NCI-H2196 treated with DMSO at 0.1 percent for 48 hours (cell line): ENCODE results near the gene AKAP4.

Experiments
- DNase-seq: peaks from one replicate; lab custom pipeline; 2025; ENCODE audit not compliant: unreplicated experiment; lab: John Stamatoyannopoulos, UW

AKAP4 gene, protein sequence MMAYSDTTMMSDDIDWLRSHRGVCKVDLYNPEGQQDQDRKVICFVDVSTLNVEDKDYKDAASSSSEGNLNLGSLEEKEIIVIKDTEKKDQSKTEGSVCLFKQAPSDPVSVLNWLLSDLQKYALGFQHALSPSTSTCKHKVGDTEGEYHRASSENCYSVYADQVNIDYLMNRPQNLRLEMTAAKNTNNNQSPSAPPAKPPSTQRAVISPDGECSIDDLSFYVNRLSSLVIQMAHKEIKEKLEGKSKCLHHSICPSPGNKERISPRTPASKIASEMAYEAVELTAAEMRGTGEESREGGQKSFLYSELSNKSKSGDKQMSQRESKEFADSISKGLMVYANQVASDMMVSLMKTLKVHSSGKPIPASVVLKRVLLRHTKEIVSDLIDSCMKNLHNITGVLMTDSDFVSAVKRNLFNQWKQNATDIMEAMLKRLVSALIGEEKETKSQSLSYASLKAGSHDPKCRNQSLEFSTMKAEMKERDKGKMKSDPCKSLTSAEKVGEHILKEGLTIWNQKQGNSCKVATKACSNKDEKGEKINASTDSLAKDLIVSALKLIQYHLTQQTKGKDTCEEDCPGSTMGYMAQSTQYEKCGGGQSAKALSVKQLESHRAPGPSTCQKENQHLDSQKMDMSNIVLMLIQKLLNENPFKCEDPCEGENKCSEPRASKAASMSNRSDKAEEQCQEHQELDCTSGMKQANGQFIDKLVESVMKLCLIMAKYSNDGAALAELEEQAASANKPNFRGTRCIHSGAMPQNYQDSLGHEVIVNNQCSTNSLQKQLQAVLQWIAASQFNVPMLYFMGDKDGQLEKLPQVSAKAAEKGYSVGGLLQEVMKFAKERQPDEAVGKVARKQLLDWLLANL

DNA sequence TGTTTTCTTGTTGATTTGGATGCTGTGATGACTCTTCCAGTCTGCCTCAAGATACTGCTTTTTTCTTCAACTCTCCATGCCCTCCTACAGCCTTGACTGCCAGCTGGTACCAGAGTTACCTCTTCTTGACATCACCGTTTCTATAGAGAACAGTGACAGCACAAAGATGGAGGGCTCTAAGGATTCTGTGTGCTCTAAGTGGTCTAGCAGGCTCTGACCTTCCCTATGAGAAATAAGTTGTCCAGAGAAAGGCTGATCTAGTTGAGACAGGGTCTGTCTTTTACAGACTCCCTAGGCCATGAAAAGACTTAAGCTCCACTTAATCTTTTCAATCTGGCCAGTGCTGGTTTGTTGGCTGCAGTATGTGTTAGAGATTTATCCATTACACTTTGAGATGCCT, at the start of gene AKAP4:
Gene AKAP4 (minus strand): TSS at position 101 of the 400 bp plus-strand sequence. CDS start 118 bp downstream, outside the sequence.
- DNase-seq = no peak

DNA sequence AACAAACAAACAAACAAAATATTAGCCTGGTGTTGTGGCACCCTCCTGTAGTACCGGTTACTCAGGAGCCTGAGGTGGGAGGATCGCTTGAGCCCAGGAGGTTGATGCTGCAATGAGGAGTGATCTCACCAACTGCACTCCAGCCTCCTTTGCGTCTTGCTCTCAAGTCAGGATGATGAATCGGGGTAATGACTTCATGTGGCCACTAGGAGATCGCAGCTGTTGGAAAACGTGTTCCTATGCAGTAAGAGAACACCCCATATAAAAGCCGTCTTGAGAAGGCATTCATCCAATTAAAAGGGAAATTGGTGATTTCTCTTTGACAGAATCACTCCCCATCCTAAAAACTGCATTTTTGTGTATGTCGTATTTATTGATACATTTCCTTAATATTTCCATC, 10.7 kb upstream of the AKAP4 start:
- DNase-seq = no peak

DNA sequence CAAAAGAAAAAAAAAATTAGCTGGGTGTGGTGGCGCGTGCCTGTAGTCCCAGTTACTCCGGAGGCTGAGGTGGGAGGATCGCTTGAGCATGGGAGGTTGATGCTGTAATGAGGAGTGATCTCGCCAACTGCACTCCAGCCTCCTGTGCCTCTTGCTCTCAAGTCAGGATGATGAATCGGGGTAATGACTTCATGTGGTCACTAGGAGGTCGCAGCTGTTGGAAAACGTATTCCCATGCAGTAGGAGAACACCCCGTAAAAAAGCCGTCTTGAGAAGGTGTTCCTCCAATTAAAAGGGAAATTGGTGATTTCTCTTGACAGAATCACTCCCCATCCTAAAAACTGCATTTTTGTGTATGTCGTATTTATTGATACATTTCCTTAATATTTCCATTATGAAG, 5.9 kb upstream of the AKAP4 start:
- no peak for DNase-seq

DNA sequence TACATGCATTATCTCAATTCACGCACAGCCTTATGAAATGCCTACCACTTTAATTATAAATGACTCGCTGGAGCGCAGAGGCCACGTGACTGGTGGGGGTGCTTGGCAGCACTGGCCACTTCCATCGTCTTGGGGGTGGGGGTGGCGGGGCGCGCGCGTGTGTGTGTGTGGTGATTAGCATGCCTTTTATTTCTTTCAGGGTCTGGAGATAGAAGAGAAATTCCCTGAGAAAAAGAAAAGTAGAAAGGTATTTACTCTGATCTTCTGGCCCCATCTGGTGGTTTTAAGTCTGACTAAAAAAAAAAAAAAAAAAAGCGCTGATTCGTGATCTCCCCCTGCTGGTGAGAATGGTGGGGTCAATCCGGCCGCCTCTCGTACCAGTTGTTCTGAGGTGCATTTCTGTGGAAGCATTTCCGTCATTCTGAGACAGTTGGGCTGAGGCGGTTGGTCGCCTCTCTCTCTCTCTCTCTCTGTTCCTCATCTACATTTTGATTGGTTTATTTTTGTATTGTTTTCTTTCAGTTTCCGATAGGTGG, 3.6 kb upstream of the AKAP4 start, which contains the start of gene CCNB3:
Gene CCNB3 (plus strand): TSS at position 402 of the 536 bp plus-strand sequence. CDS start 80,399 bp downstream, outside the sequence.
- peak; percentile 17 for DNase-seq

DNA sequence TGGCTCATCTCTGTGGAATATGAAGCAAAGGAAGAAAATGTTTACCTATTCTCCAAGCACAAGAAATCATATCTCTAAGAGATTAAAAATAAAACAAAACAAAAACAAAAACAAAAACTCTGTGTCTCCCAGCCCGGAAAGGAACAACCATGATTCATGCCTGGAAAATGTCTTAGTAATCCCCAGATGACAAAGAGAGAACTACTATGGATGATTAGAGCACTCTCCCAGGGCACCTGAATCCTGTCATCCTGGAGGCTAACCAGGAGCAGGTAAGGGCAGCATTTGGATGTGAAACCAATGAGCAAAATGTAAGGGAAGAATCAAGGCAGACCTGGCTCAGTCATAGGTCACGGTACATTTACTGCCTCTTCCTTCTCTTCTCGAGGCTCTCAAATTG, 1.7 kb upstream of the AKAP4 start:
- no peak for DNase-seq

DNA sequence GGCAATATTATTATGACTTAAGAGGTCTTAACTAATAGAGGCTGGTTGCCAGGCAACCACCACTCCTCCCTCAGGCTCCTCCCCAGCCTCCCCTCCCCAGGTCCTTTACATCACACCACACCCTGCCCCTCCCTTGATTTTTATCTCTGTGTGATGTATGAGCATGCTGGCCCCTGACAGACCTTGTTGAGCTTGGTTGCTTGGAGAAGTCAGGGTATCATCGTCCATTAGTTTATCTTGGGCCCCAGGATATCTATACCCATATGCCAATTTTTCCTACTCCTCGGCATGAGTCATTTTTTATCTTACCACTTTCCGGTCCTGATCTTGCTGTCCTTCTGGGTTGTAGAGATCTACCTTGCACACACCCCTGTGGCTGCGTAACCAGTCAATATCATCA, 2.5 kb downstream of the AKAP4 start:
- no peak for DNase-seq

DNA sequence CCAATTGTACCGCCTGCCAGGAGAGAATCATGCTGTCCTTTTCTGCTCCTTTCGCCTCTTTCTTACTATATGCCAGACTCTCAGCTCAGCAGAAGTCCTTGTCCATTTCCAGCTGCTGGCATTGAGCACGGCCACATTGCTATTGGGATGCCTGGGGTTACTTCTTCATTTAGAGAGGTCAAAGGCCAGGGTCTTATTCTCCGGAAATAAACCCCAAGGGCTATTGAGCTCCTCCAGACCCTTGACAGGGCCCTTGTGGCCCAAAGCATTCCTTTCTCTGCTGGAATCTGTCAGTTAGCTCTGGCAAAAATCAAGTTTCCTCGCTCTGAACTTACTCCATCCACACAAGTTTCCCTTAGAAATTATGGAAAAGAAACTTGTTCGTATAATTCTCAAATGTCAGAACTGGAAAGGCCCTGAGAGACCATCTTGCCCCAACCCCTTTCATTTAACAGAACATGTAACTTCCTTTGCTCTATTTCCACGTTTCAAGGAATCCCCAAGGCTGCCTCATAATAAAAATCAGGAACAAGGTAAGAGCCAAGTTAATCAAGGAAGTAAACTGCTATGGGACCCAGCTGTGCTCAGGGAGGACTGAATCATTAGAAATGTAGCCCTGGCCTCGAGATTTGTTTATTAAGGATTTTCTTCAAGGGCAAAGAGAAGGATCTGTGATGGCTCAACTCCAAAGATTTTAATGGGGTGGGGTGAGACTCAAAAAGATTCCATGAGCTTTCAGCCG, 11.8 kb downstream of the AKAP4 start:
- no peak for DNase-seq

DNA sequence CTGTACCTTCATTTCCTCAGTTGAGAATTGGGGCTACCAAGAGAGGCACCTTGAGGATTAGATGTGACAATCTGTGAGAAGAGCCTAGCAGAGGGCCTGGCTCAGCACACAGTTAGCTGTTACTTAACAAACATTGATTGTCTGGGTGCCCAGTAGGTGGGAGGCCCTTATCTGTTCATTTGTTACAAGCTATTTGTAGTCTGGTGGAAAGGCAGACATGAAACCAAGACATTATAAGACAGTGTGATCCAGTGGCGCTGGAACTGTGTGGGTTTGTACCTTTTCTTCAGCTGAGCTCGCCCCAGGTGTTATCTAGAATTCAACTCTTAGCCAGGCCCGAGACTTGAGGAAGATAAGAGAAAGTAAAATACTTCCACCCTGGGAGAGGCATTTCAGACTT, 16.9 kb downstream of the AKAP4 start:
- DNase-seq = no peak

DNA sequence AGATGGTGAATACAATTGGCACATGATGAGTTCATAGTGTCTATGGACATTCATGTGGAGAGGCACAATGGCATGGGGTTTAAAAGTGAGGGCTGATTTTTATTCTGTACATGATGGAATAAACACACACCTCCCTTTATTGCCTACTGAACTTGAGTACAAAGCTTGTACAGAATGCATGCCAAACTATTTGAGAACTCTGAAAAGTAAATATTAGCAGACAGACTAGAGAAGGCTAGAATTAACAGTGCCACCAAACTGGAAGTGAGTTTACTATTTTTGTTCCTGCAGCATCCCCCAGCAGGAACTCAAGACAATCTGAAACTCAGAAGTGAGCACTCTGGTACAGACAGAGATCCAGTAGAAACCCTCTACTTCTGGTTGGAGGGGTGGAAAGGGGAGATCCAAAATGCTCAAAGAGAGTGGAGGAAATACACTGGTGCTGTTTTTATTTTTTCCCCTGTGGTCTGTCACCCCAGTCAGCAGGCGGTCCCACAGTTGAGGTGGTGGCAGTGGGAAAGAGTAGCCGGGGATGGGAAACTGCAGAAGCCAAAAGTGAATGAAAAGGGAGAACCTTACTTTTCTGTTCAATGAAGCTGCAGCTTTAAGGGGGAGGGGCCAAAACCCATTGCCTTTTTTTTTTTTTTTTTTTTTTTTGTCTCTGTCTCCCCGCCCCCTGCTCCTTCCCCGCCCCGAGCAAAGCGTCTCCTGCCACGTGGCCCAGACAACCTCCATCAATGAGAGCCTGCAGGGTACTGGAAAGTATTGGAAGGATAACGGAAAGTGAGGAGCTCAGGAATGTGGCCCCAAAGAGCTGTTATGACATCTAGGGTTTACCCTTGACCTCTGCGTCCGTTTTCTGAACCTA, 20.5 kb downstream of the AKAP4 start:
- no peak for DNase-seq

DNA sequence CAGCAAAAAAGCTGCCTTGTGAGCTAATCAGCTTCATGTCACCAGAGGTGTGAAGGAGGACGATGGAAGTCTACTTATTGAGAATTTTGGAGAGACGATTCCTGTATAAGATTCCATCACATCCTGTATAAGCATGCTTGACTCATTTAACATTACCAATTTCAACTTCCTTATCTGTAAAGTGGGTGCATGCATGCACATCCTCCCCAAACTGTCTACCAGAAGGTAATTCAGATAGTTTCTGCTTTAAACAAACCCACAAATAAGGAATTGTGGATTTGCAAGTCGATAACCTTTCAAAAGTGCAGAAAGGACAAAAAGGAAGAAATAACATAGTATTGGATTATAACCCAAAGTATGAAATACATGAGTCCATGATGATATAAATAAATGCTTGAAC, 31.1 kb downstream of the AKAP4 start:
- DNase-seq = no peak

DNA sequence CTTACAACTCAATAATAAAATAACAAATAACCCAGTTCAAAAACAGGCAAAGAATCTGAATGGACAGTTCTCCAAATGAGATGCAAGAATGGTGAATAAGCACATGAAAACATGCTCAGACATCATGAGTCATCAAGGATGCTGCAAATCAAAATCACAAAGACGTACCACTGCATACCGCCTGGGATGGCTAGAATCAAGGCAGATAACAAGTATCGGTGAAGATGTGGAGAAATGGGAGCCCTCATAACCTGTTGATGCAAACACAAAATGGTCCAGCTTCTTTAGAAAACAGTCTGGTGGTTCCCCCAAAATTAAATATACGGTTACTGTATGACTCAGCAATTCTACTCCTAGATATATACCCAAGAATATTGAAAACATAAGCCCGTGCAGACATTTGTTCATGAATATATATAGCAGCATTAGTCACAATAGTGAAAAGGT, 32.5 kb downstream of the AKAP4 start:
- DNase-seq = no peak

DNA sequence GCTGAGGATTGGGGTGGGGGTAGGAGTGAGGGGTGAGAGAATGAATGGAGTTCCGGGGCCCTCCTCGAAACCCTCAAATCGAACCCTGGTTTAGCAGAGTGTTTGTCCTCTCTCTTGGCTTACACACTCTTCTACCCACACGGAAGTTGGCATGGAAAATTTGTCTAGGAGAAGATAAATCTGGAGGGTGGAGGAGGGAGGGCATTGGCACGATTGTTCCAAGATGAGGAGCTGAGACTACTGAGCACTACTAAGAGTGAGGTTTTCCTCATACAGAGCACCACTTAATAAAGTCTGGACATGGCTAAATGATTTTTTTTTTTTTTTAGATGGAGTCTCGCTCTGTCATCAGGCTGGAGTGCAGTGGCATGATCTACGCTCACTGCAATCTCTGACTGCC, 33.4 kb downstream of the AKAP4 start:
- DNase-seq = no peak

DNA sequence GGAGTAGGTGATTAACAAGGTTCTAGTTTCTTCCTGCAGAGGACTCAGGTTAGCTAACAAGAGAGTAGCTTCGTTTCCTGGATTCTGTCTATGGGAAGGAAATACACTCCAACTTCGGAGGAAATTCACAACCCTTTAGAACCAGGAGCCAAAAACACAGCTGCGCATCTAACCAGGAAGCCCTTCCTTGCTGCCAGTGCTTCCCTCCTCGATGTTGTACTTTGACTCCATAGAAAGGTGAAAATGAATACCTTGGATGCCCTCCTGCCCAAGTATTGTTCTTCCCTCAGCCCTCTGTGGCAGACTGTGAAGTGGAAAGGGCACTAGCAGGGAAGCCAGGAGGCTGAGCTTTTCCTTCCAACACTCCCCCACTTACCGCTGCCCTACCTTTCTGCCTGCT, 35.1 kb downstream of the AKAP4 start:
- DNase-seq = no peak

DNA sequence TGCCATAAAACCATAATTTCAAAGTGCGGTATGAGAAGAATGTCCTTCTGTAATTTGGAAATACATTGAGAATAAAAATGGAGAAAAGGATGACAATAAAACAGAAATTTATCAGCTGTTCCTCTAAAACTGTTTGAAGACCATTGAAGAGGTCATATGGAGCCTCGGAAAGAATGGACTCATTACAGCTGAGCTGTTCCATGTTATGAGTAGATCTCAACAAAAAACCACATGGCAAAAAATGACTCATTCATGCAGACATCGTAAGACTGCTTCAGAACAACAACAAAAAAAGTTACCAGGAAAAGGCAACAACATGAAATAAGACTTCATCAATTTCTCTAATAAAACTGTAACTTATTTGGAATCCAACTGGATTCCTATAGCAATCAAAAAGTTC, 39.7 kb downstream of the AKAP4 start:
- DNase-seq = no peak

DNA sequence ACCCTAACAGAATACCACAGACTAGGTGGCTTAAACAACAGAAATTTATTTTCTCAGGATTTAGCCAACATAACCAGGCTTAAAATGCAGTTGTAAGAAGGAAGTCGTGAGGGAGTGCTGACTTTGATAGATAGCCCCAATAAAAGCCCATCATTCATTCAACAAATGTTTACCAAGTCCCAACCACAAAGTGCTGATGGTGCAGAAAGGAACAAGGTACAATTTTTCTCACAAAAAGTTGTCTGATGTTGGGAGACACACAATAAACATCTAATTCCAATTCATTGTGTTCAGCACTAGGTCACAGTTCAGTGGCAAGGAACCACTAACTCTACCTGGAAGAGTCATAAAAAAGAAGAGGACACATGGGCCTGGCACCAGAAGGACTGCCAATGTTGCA, 42.2 kb downstream of the AKAP4 start:
- no peak for DNase-seq

DNA sequence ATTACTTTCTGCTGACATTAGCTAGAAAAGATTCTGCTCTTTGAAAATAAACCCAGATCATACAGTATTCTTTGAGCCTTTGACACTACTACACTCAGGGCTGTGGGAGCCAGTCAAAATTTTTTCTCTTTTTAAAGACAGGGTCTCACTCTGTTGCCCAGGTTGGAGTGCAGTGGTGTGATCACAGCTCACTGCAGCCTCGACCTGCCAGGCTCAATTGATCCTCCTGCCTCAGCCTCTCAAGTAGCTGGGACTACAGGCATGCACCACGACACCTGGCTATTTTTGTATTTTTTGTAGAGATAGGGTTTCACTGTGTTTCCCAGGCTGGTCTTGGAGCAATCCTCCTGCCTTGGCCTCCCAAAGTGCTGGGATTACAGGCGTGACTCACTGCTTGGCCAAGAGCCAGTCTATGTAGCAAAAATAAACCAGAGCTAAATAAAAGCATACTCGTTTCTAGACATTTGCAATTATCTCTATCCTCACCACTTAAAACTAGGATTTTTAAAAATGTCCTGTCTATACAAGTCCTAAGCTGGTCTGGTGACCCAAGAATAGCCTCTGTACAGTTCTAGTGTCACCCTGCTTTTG, 43.2 kb downstream of the AKAP4 start:
- no peak for DNase-seq

DNA sequence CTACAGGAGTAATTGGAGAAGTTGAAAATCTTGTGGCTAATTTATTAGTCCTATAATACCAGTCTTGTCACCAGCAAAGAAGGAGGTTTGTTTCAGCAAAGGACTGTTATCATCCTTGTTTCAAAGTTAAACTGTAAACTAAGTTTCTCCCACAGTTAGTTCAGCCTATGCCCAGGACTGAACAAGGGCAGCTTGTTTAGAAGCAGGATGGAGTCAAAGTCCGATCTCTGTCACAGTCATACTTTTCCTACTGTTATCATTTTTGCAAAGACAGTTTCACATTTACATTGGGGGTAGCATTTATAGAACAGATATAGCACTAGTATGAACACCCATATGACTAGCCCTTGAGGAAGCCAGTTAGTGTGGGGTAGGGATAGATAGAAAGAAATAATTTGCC, 46.4 kb downstream of the AKAP4 start:
- DNase-seq = no peak

DNA sequence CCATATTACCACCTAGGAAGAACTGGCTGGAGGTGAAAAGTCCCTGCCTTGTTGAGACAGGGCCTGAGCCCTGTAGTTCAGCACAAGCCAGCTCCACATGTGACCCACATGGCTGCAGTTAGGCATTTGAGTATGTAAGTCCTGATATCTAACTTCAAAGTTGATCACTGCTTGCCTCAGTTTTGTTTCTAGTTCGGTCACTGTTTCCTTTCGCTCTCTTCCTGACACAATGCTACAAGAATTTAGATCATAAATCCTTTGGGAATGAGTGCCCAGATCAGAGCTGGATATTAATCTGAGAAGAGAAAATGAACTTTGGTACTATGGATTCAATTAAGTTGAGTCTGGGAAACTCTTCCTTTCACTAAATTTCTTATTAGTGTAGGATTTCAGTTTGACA, 48.4 kb downstream of the AKAP4 start:
- no peak for DNase-seq

DNA sequence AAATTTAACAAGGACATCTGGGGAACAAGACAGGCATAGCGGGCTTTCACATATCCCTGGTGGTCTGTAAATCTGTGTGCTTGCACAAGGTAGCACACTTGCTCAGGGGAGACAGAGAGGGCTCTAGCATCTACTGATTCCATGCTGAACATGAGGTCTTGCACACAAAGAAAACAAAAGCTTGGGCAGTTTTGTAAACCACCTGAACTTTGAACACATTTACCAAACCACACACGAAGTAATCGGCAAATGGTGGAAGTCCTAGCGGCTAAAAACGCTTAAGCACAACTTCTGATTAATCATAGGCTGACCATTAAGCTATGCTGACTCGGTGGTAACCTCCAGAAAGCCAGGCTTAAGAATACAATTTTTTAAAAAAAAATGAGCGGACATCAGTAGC, 52.8 kb downstream of the AKAP4 start:
- no peak for DNase-seq
